HL-60 (cell line): ENCODE results near the gene IRF3.

Experiments used
- DNase-seq, 2 experiments: peaks; one replicate each; pipeline ENCODE4 v3.0.0-alpha.2; 2010 to 2020; ENCODE audit warnings: low read depth in 1 of 2, low spot score in 1 of 2
- H3K27ac ChIP-seq: fragments of 250-450 bp; sonication (Bioruptor Pico); replicated peaks from 2 replicates; pipeline ENCODE4 v1.5.1; 2020; ENCODE audit warnings: mild to moderate bottlenecking, moderate library complexity
- H3K27me3 ChIP-seq: fragments of 250-450 bp; sonication (Bioruptor Pico); 2 replicates; pipeline ENCODE4 v1.5.1; 2021; ENCODE audit warnings: mild to moderate bottlenecking, moderate library complexity; ENCODE audit not compliant: insufficient read depth, poor library complexity, severe bottlenecking
- H3K4me3 ChIP-seq: replicated peaks from 2 replicates; pipeline ENCODE4 v1.5.1; 2011; ENCODE audit warnings: mild to moderate bottlenecking, control low read depth, low read length; ENCODE audit not compliant: insufficient read depth
- GABPA ChIP-seq: IDR thresholded peaks from 2 replicates; pipeline ENCODE4 v1.6.1; 2012; ENCODE audit warnings: low read depth
- POLR2AphosphoS5 ChIP-seq: IDR thresholded peaks from 2 replicates; pipeline ENCODE4 v1.6.1; 2012; ENCODE audit warnings: low read depth
- REST ChIP-seq: IDR thresholded peaks from 2 replicates; pipeline ENCODE4 v1.6.1; 2012; ENCODE audit warnings: low read depth; ENCODE audit not compliant: insufficient replicate concordance
- SPI1 ChIP-seq: IDR thresholded peaks from 2 replicates; pipeline ENCODE4 v1.6.1; 2012; ENCODE audit warnings: low read depth, mild to moderate bottlenecking, borderline replicate concordance
- TF ChIP-seq, protein P1 (sequence below): IDR thresholded peaks from one replicate; pipeline ENCODE4 v1.5.1; 2011; ENCODE audit warnings: low read length, control low read depth, inconsistent platforms; ENCODE audit not compliant: insufficient read depth

The IRF3 gene

GRCh38 chr19:49651820-49652550, 13.7 kb downstream of the IRF3 start:
- no peak for DNase-seq
- Histone ChIP-seq H3K4me3 (no peak overlapping the region), H3K27me3 (no peaks in the 10 kb centered on the region), H3K27ac (no peak overlapping the region)
- TF ChIP-seq REST (no peak), GABPA (no peak), SPI1 (no peak)
- TF ChIP-seq, protein P1, sequence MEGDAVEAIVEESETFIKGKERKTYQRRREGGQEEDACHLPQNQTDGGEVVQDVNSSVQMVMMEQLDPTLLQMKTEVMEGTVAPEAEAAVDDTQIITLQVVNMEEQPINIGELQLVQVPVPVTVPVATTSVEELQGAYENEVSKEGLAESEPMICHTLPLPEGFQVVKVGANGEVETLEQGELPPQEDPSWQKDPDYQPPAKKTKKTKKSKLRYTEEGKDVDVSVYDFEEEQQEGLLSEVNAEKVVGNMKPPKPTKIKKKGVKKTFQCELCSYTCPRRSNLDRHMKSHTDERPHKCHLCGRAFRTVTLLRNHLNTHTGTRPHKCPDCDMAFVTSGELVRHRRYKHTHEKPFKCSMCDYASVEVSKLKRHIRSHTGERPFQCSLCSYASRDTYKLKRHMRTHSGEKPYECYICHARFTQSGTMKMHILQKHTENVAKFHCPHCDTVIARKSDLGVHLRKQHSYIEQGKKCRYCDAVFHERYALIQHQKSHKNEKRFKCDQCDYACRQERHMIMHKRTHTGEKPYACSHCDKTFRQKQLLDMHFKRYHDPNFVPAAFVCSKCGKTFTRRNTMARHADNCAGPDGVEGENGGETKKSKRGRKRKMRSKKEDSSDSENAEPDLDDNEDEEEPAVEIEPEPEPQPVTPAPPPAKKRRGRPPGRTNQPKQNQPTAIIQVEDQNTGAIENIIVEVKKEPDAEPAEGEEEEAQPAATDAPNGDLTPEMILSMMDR: no peak

GRCh38 chr19:49651029-49651819, 14.4 kb downstream of the IRF3 start:
- H3K4me3 ChIP-seq: no peak overlapping the region
- no peaks in the 10 kb centered on the region for H3K27me3 ChIP-seq
- H3K27ac ChIP-seq: no peak overlapping the region
- TF ChIP-seq SPI1 (no peak), REST (no peak), GABPA (no peak), POLR2AphosphoS5 (no peak)
- TF ChIP-seq, protein P1: no peak
- DNase-seq: no peak

DNA sequence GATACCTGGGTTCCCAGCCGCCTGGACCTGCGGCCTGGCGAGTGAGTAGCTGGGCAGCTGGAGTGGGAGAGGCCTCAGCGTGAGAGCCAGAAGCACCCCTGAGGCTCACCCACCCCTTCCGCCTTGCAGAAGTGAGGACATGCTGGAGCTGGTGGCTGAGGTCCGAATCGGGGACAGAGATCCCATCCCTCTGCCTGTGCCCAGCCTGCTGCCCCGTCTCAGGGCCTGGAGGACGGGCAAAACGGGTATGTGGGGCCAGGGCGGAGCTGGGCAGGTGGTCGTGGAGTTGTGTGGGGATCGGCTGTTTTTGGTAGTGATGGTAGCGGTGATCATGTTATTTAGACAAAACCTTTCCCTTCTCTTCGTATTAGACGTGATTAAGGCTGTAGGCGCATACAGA, 19.1 kb downstream of the IRF3 start:
- TF ChIP-seq POLR2AphosphoS5 (no peak), REST (no peak), GABPA (no peak), SPI1 (no peak)
- TF ChIP-seq, protein P1: no peak
- Histone ChIP-seq H3K27ac (no peak overlapping the region), H3K27me3 (no peaks in the 10 kb centered on the region), H3K4me3 (no peak overlapping the region)
- DNase-seq: no peak
